ENCODE data around the gene PSMF1. TPM values are rescaled to one million over a fixed set of nuclear protein-coding genes. Genes with fewer than 3 reads are reported as not detected.

Gene PSMF1
- total RNA-seq, 1 experiment from 2014 or later = 90.8 TPM

DNA sequence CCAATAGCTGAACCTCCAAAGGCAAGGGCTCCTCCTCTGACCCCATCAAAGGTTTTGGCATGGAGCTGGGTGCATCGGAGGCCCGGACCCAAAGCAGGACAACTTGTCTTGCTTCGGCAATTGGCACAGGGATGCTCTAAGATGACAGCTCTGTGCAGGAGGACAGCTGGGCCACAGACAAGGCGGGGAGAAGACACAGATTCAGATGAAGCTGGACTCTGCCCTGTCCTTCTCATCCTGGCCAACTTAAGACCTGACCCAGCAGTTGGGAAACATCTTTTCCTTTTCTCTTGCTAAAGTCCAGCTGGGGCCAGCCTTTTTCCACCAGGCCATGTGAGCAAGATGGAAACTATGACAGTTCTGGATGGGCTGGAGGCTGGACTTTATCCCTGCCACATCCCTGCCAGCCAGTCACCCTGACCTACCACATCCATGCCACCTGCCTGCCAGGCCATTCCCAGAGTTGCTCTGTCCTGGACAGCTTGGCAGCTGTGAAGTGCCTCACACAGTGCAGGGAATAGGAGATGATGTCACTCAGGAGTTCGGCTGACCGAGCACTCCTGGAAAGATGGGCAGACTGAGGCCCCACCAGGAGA is 12.7 kb upstream of the PSMF1 start:
- no peak for DNase-seq
- H4K8ac ChIP-seq (replicated peaks; ENCODE audit: insufficient read length, low read depth, low read length) = no peak overlapping the region
- no peaks in the 10 kb centered on the region for H3K4me1 ChIP-seq (ENCODE audit: insufficient read depth, low read length)
- no peak overlapping the region for H3K4ac ChIP-seq (ENCODE audit: low read depth, low read length)
- H4K5ac ChIP-seq (ENCODE audit: insufficient read length, low read depth, low read length) = no peak overlapping the region
- no peak overlapping the region for H2BK120ac ChIP-seq (ENCODE audit: low read depth, low read length, poor library complexity, severe bottlenecking)
- WGBS (ENCODE audit: extremely low coverage, insufficient read length, low lambda C conversion rate) = no CpG with 5 or more reads among the region's 6 CpGs
- no peak overlapping the region for H3K23ac ChIP-seq (ENCODE audit: insufficient read length, low read depth, low read length)
- TF ChIP-seq, protein P1, sequence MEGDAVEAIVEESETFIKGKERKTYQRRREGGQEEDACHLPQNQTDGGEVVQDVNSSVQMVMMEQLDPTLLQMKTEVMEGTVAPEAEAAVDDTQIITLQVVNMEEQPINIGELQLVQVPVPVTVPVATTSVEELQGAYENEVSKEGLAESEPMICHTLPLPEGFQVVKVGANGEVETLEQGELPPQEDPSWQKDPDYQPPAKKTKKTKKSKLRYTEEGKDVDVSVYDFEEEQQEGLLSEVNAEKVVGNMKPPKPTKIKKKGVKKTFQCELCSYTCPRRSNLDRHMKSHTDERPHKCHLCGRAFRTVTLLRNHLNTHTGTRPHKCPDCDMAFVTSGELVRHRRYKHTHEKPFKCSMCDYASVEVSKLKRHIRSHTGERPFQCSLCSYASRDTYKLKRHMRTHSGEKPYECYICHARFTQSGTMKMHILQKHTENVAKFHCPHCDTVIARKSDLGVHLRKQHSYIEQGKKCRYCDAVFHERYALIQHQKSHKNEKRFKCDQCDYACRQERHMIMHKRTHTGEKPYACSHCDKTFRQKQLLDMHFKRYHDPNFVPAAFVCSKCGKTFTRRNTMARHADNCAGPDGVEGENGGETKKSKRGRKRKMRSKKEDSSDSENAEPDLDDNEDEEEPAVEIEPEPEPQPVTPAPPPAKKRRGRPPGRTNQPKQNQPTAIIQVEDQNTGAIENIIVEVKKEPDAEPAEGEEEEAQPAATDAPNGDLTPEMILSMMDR (conservative IDR thresholded peaks at IDR 0.05) = no peak
- peaks cover 15 to 17% of the 10 kb centered on the region in 2 experiments; a peak in 4 of 5 replicates for H3K9me3 Mint-ChIP-seq
- no peak overlapping the region for H3T11ph ChIP-seq (ENCODE audit: low read length)
- no peaks in the 10 kb centered on the region for H3K9me3 ChIP-seq (ENCODE audit: control insufficient read depth, low read depth, low read length)
- H4K91ac ChIP-seq (ENCODE audit: insufficient read length, low read depth, low read length) = no peak overlapping the region
- no peak overlapping the region for H3K27ac Mint-ChIP-seq
- no peak overlapping the region for H2BK5ac ChIP-seq (ENCODE audit: insufficient read length, low read length)
- no peaks in the 10 kb centered on the region for H3K27me3 ChIP-seq (ENCODE audit: insufficient read depth, low read length)
- no peak overlapping the region for H3K4me2 ChIP-seq (ENCODE audit: insufficient read depth, insufficient read length, low read length)
- no peaks in the 10 kb centered on the region for H3K23me2 ChIP-seq (ENCODE audit: insufficient read length, low read depth, low read length, poor library complexity, severe bottlenecking)
- no peak overlapping the region for H2AFZ ChIP-seq (ENCODE audit: low read length)
- no peak overlapping the region for H3K14ac ChIP-seq (ENCODE audit: insufficient read depth, low read length)
- H3K36me3 Mint-ChIP-seq (ENCODE audit: insufficient read depth in 1 of 3, low read depth in 3 of 3) = peaks cover 0 to 2% (median 0%) of the 10 kb centered on the region in 3 experiments; a peak in 1 of 7 replicates
- no peaks in the 10 kb centered on the region for H4K20me1 ChIP-seq (ENCODE audit: control insufficient read depth, insufficient read depth, insufficient read length)
- H2BK20ac ChIP-seq (ENCODE audit: low read depth, low read length, poor library complexity, severe bottlenecking) = no peak overlapping the region
- H3K27ac ChIP-seq (ENCODE audit: insufficient read length, low read depth, low read length) = no peak overlapping the region
- no peak overlapping the region for H2BK12ac ChIP-seq (ENCODE audit: insufficient read length, low read depth, low read length)
- H2BK15ac ChIP-seq (ENCODE audit: low read depth, low read length) = no peak overlapping the region
- peaks cover 16% of the 10 kb centered on the region for H3K27me3 Mint-ChIP-seq (ENCODE audit: low read depth)
- no peaks in the 10 kb centered on the region for H3K79me2 ChIP-seq (ENCODE audit: insufficient read depth, low read length)
- H3K4me3 Mint-ChIP-seq = no peak overlapping the region
- H3K56ac ChIP-seq (ENCODE audit: insufficient read length, low read depth, low read length) = no peak overlapping the region
- H3K18ac ChIP-seq (ENCODE audit: insufficient read length, low read depth, low read length) = no peak overlapping the region
- no peak overlapping the region for H2AK5ac ChIP-seq (ENCODE audit: insufficient read length, low read length)
- no peaks in the 10 kb centered on the region for H3K79me1 ChIP-seq (ENCODE audit: insufficient read depth, low read depth, low read length, poor library complexity, severe bottlenecking)
- H3K9ac ChIP-seq (ENCODE audit: extremely low read depth, insufficient read length, low read length) = no peak overlapping the region
- H3K4me1 Mint-ChIP-seq = peaks cover 2% of the 10 kb centered on the region in 2 experiments; a peak in 2 of 4 replicates
